HG02588 (cell line): ENCODE data around the gene TWIST2.

Experiments
- ATAC-seq: cut with Tn5 transposase; IDR thresholded peaks from one replicate; pipeline ENCODE4 v1.9.1; 2021; ENCODE audit warnings: mild to moderate bottlenecking, moderate library complexity; ENCODE audit not compliant: unreplicated experiment

TWIST2 gene

GRCh38 chr2:238902285-238902684 lies 54.4 kb downstream of the TWIST2 start:
- ATAC-seq = no peak

- ATAC-seq = no peak
Observed at GRCh38 chr2:238903141-238903540, 55.3 kb downstream of the TWIST2 start.

DNA sequence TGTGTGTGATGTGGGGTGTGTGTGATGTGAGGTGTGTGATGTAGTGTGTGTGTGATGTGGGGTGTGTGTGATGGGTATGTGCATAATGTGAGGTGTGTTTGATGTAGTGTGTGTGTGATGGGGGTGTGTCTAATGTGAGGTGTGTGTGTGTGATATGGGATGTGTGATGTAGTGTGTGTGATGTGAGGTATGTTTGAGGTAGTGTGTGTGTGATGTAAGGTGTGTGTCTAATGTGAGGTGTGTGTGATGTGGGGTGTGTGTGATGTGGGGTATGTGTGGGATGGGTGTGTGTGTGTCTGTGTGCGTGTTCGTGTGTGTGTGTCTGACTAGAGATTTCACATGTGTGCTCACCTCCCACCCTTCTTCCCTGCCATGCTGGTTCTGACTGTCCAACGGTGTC lies 56.3 kb downstream of the TWIST2 start:
- no peak for ATAC-seq

GRCh38 chr2:238904716-238905115 lies 56.8 kb downstream of the TWIST2 start:
- ATAC-seq = no peak

- ATAC-seq = no peak
Observed at GRCh38 chr2:238905224-238905623, 57.3 kb downstream of the TWIST2 start.

- ATAC-seq = no peak
Observed at GRCh38 chr2:238905644-238906043, 57.8 kb downstream of the TWIST2 start.

GRCh38 chr2:238906254-238906935 lies 58.5 kb downstream of the TWIST2 start:
- no peak for ATAC-seq

- ATAC-seq = no peak
Observed at GRCh38 chr2:238906936-238907716, 59.2 kb downstream of the TWIST2 start.

GRCh38 chr2:238907717-238908173 lies 59.9 kb downstream of the TWIST2 start:
- ATAC-seq = no peak

DNA sequence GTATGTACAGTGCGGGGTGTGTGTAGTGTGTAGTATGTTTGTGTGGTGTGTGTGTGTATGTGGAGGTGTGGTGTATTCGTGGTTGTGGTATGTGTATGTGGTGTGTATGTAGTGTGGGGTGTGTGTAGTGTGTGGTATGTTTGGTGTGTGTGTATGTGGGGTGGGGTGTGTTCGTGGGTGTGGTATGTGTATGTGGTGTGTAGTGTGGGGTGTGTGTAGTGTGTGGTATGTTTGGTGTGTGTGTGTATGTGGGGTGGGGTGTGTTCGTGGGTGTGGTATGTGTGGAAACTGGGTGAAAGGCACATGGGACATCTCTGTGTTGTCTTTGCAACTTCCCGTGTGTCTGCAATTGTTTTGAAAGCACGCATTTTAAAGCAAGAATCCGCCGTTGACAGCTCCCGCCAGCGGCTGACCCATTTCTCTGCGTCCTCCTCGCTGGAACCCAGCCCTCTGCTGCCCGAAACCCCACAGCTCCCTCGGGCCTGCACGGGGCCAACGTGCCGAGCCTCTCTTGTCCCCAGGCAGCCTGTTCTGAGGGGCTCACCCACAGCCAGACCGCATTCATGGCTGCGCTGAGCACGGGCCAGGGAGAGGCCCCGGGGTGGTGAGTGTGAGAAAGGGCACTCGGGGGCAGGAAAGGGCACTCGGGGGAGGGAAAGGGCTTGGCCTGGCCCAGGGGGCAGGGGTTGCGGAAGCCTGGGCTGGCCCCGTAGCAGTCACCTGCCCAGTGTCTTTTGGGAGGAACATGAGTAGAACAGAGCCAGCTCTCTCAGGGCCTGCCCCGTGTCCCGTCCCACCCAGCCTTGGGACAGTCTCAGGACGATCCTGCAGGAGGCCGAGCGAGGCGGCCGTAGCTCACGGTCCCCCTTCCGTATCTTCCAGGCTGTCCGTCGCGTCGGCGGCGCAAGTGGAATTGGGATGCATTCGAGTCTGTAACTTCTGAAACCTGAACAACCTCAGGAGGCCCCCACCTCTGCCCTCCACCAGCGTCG lies 61.4 kb downstream of the TWIST2 start:
- ATAC-seq = no peak

GRCh38 chr2:238910751-238911351 lies 63.0 kb downstream of the TWIST2 start:
- no peak for ATAC-seq

- ATAC-seq = no peak
Observed at GRCh38 chr2:238911376-238912227, 63.7 kb downstream of the TWIST2 start.

DNA sequence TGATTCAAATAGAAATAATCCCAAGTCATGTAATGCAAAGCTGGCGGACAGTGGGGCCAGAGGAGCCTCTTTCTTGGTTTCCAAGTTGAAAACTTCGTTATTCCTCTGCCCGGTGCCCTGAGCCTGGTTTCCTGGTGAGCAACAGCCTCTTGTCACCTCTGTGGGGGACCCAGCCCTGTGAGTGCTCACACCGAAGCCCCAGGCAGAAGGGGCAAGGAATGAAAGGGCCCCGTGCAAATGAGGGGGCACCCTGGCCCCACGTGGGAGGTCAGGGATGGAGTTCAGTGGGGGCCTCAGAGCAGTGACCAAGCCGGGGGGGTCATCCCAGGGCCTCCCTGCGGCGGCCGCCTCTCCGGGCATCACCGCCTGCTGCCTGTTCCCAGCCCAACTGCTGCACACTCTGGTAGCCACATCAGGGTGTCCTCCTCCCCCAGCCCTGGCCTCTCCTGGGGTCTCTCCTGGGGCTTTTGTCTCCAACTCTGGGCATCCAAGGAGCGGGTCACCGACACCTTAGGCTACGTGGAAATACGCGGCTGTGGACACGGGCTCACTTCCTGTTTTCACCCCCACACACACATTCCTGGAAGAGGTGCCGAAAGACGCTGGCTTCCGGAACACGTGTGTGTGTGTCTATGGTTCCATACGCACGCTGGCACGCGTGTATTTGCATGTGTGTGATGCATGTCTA lies 64.5 kb downstream of the TWIST2 start:
- no peak for ATAC-seq

DNA sequence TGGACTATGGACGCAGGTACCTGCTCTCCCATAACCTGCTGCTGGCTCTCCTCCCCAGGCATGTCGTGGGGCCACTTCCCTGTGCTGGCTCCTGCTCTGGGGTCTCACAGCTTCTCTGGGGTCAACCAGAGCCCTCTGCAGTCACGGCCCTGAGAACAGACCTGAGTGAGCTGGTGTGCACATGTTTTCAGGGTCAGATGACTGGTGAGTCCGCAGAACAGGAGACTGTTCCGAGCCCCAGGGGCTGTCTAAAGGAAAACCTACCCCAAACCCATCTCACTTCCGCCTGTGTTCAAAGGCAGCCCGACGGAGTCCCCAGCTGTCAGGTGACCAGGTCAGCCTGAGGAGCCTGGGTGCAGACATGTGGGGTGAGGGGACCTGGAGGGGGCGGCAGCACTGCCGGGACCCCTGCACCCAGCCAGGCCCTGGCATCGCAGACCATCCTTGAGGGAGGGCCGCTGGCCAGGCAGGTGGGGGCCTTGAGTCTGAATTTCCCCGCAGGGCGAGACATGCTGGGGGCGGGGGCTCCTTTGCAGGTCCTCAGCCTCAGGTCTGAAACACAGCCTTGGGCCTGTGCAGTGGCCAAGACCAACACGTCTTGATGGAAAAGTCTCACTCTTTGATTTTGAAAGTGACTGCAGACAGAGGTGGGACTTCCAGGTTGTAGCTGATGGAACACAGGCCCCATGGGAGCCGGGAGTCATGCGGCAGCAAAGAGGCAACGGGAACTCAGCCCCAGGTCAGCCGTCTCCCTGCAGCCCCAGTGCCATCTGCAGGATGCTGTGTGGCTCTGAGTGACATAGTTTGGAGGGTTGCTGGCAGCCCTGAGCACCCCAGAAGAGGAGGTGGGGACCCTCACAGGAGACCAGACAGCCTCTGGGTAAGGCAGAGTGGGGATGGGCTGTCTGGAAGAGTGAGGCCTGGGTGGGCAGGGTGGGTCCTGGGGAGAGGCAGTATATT lies 65.3 kb downstream of the TWIST2 start:
- no peak for ATAC-seq

GRCh38 chr2:238913931-238914647 lies 66.2 kb downstream of the TWIST2 start:
- no peak for ATAC-seq

DNA sequence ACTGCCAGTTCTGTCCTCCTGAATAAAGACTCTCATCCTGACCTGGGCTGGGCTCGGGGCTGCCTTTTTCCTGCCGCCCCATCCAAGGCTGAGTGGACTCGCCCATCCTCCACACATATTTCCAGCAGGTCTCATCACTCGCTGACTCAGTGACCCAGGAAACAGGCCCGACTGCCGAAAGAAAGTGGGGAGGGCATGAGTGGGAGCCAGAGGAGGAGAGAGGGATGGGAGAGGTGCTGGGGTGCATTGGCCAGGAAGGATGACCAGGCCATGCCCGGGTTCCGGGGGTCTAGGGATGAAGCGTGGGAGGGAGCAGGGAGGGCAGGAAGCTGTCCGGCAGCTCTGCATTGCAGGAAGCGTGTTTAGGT lies 66.7 kb downstream of the TWIST2 start:
- no peak for ATAC-seq

DNA sequence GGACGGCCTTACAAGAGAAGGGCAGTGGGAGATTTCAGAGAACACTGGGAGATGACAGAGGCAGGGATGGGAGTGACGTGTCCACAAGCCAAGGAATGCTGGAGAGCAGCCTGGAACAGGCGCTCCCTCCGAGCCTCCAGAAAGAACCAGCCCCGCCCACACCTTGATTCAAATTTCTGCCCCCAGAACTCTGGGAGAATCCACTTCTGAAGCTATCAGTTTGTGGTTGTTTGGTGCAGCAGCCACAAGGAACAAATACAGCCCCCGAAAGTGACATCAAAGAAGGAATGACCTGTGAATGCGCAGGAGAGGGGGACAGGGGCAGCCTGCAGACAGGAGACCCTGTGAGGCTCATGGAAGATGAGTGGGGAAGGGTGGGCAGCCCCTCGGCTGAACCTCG lies 67.3 kb downstream of the TWIST2 start:
- no peak for ATAC-seq

DNA sequence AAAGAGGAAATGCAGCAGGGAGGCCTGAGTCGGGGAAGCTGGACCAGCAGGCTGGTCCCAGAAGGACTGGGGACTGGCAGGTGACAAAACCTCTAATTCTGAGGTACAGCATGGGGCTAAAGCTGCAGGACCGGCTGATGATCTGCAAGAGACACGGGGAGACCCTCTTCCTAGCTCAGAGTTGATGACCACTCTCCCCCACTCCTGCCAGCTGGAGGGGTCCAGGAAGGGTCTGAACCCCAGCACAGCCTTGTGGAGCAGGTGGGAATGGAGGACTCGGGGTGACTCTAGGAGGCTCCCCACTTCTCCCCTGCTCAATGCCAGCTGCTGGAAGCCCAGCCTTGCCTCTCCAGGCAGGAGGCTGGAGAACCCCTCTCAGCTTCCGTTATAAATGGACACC lies 67.7 kb downstream of the TWIST2 start:
- no peak for ATAC-seq
